ENCODE data around the gene FOXO6.

FOXO6 gene

DNA sequence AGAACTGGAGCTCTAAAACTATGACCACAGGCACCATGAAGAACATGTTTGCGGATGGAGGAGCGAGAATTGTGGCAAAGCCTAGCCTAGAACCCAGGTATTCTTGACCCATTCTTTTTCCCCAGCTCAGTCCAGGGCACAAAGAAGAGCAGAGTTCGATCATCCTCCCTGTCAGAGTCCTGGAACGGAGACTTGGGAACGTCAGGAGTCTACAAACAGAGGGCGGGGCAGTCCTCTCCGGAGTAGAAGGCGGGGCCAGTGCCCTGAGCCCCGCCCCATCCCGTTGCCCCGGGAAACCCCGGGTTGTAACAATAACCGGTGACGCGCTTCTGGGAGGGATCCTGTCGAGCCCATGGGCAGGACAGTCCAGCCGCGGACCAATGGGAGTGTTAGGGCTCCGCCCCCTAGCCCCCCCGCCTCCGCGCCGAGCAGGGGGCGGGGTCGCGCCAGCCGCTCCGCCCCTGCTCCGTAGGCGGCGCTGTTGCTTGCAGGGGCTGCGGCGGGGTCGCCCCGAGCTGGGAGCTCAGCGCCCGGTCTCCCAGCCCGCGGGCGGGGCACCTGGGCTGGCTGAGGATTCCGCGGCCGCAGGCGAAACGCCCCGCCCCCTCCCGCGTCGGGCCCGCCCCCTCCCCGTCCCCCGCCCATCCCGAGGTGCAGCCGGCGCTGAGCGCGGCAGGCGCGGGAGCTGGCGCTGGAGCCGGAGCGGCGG is at the start of gene FOXO6:
Gene FOXO6, plus strand, starts transcription at position 649 of the 709 bp plus-strand sequence.
- peak; percentile 95 for DNase-seq

DNA sequence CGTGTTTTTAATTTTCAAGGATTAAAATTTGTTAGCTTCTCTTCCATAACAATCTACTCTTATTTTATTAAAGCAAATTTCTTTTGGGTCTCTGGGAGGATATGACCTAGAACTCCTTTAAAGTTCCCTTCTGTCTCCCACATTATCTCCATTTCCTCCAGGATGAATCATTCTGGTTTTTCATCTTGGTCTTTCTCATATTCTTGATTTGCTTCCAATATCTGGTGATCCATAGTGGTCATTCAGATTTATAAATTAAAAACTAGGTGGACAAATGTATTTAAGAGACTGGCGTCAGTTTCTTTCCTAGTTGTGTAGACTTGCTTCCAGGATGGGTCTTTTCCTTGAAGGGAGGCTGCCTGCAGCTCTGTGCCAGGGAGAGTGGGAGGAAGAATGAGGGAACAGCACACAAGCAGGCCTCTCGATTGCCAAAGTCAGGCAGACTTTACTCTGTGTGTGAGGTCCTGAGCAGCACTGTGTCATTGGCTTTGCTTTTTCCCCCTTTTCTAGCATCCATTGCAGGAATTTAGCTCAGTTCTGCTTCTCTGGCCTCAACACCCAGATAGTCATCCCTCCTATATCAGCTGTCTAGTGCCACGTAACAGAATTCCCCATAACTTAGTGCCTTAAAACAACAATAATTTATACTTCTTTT is 48.1 kb upstream of the FOXO6 start:
- DNase-seq: no peak

DNA sequence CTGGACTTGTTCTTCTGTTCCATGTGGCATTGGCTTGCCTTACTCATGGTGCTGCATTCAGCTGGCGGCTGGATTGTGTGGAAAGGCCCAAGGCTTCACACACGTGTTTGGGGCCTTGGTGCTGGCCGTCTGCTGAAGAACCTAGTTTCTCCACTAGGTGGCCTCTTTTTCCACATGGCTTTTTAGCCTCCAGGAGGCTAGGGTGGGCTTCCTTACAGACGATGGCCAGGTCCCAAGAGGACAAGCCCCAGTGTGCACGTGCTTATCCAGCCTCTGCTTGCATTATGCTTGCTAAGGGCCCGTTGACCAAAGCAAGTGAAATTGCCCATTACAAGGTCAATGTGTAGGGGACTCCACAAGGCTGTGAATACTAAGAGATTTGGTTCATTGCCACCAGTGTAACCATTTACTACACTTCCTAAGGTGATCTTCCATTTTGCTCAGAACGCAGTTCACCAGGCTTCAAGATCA is 47.5 kb upstream of the FOXO6 start:
- DNase-seq: no peak

DNA sequence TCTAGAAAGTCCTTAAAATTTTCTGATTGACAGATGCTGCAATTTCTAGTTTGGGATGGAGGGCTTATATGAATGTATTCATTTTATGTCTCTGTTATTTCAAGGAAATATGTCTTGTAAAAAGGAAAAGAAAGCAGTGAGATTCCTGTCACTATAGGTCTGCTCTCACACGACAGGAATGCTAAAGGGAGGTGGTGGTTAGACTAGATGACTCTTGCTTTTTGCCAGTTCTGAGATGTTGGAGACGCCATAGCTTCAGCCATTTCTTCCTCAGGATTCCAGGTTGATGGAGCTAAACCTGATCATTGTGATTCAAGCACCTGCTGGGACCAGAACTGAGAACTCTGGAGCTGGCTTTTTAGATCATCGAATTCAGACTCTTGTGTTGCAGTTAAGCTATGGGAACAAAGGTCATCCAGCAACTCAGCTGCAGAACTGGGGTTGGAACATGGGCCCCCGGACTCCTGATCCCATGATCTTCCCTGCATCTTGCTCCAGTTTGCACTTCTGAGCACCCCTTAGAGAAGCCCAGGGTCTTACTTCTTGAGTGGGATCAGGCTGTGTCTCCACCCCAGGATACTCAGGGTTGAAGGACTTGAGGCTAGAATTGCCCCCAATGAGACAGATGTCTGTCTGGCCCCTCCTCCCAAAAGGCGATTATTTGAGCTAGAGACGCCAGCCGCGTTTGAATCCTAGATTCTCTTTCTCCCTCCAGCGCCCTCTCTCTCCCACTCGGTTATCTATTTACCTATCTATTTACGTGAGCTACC is 46.7 kb upstream of the FOXO6 start:
- peak; percentile 39 for DNase-seq

DNA sequence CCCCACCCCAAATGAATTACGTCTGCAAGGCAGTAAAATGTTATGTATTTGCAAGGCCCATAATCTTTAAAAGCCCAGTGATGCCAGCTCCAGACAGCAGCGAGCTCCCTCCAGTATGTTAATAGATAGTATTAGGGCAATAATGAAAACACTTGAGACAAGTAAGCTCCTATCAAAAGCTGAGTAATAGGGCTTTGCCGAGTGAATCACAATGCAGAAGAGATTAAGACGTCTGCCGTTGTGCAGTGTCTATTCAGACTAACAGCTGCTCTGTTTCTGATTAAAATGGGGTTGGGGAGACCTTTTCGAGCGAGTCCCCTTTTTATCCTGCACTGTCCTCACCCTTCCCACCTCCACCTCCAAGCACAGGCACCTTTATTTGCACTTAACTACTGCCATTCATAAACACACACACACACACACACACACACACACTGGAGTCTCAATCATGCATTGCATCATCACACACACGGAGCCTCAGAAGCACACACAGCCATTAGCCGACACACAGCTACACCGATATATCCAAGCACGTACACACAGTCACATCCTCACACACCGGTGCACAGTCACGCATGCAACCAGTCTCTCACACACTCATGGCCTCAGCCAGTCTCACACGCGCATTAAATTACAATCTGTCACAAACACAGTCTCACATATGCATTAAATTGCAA is 46.0 kb upstream of the FOXO6 start:
- peak; percentile 40 for DNase-seq

DNA sequence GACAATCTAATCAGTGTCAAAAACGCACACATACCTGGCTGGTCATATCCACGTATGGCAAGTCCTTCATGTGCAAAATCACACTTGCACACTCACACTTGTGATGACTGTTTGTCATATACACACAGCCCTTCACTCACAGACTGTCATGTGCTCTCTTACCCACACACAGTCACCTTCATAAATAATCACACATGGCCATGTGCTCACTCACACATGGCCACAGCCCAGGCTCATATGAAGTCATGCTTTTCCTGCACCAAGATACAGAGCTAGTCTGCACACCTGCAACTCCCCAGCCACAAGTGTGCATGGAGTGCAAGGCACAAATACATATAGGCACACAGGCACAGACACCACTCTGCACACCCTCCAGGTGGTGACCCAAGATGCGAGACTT is 45.4 kb upstream of the FOXO6 start:
- DNase-seq: no peak

DNA sequence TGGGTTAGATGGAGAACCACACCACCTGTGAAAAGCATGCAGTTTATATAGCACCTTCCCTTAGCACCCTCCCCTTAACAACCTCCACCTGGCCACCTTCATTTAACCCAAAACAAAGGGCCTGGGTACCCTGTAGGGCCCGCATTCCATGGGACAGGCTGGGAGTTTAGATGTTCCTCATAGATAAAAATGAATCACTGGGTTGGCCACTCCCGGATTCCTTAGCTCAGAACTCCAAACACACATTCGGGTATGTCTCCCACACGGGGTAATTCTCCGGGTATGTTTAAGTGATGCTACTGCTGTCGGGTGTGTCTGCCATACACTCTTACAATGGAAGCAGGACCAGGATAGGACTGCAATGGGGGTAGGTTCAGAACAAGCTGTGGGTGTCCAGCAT is 43.9 kb upstream of the FOXO6 start:
- DNase-seq: peak; percentile 44

DNA sequence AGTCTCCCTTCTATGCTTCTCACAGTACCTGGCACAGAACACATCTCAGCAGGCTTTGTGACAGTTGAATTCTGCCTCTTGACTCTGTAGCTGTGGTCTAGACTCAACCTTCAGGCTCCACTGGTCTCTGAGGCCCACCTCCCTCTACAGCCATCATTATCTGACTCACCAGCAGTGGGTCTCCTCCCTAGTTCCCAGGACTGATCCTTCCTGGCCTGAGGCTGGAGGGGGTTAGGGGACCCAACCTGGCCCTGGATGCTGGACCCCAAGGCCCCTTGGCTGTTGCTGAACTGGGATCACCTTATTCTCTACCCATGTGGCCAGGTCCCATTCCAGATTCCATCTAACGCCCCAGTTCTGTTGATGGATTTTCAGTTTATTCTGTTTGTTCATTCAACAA is 43.1 kb upstream of the FOXO6 start:
- DNase-seq: no peak

DNA sequence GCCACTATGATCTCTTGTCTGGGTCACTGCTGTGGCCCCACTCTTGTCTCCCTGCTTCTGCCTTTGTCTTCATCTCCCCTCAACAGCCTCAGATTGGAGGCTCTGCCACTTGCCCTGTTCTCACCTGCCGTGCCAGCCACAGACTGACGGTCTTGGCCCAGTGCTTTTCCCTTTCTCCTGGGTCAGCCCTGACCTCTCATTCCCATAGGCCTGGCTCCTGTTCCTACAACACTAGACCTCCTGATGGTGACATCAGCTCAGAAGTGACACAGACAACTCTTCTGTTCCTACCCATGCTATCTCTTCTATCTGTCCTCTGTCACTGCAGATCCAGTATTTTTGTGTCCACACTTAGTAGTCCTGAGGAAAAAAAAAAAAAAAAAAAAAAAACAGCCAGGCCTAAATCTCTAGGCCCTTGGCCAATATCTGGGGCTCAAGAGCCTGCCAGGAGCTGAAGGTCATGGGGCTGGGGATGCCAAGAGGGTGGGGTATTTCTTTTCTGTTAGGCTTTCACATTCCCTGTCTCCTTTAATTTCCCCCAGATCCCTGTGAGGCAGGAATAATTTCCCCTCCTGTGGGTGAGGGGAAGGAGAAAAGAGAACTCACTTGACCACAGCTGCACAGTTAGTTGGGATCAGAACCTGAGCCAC is 42.0 kb upstream of the FOXO6 start:
- DNase-seq: no peak

DNA sequence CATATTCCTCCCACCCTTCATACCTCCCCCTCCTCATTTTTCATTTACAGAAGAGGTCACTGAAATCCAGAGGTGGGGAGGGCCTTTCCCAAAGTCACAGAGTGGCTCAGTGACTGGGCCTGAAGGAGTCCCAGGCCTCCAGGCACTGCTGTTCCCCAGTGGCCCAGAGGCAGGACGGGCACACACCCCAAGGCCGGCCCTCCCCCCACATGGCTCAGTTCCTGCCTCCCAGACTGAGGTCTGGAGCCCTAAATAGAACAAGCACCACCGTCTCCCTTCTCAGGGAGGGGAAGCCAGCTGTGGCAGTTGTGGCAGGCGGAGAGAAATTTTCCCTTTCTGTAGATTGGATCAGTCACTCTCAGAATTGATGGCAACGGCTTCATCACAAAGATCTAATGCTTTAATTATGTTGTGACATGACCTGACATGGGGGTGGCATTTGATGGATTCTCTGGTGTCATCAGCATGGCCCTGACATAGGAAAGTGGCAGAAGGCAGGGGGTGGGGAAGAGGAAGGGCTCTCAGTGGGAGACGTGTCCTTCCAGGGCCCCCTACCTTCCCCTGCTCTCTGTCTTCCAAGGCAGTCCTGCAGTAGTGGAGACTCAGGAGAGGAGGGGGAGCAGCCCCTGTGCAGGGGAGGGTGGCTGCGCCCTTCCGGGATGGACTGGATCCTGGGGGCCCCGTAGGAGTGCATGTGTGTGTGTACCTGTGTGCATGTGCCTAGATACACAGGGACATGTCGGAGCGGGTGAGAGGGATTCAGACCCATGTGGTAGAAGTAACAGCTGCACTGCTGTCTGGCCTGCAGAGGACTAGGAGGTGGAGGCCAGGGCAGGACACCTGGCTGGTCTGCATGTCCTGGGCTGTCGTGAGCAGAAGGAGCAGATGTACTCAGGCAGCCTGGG is 41.2 kb upstream of the FOXO6 start:
- no peak for DNase-seq

DNA sequence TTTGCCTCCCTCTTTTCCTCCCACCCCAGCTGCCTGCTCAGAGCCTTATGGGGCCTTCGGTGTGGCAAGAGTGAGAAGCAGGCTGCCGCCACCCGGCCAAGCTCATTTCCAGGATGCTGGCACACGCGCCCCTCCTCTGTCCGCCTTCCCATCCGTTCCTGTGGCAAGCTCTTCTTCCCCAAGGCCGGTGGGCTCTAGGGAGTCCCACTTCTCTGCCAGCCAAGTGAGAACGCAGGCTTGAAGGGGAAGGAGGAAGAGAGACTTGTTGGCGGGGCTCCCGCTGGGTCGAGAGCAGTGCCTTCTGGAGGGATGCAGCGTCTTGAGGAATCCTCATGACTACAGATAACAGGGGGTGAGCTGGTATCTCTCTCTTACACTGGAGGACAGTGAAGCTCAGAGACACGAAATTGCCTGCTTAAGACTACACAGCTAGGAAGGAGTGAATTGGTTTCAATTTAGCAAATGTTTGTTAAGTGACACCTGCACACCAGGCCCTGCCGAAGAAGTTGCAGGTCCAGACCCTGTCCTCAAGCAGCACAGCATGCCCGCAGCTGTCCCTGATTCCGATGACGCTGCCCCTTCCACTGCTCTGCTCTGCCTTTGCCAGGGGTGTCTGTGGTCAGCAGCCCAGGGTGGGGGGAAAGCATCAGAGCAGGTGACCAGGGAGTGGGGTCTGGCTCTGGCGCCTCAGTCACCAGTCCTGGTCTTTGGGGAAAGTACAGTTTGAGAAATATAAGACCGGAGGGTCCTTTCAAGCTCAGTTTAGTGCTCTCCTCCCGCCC is 40.1 kb upstream of the FOXO6 start:
- no peak for DNase-seq

DNA sequence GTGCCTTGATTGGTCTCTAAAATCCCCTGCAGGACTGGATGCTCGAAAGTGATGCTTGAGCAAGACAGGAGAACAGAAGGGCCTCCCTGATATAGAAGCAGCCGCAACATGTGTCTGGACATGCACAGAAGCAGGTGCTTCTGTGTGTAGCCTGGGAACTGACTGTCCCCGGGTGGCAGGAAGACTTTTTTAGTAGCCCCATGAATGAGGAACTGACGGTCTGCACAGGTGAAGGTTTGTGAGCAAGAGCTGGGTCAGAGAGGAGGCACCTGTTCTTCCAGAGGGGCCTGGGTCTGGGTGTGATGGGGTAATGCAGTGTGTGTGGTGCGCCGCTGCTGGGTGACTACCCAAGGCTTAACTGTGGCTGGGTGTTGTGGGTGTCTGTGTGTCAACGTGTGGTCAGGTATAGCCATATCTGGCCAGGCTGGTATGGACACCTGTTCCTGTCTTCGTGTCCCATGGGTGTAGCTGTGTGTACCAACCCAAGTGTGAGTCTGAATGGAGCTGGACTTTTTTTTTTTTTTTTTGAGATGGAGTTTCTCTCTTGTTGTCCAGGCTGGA is 39.1 kb upstream of the FOXO6 start:
- DNase-seq: no peak

DNA sequence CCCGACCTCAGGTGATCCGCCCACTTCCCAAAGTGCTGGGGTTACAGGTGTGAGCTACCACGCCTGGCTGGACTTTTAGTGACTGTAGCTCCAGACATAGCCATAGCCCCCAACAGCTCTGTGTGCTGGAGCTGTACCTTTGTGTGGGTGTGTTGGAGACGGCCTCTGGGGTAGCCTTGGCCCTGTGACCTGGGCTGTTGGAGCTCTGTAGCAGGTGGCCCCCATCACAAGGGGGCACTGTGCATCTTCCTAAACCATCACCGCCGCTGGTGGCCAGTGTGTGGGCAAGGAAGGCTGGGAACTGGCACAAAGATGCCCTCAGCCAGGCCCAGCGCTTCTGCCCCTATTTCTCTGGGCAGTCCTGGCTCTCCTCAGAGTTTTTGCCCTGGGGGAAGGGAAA is 38.4 kb upstream of the FOXO6 start:
- DNase-seq: peak; percentile 31

DNA sequence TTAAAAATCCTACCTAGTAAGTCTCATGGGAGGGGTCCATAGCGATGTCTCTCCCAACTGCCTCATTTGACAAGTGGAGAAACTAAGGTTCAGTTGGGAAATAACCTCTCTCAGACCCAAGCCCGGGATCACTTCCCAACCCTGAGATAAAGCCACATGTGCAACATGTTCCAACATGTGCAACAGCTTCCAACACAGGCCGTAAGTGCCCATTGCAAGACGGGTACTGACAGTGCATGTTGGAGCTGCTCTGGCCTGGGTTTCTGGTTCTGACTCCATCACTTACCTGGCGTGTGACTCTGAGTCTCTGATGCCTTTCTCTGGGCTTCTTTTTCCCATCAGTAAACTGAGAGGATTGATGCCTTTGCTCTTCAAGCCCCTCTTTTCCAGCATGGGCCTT is 38.0 kb upstream of the FOXO6 start:
- DNase-seq: no peak

DNA sequence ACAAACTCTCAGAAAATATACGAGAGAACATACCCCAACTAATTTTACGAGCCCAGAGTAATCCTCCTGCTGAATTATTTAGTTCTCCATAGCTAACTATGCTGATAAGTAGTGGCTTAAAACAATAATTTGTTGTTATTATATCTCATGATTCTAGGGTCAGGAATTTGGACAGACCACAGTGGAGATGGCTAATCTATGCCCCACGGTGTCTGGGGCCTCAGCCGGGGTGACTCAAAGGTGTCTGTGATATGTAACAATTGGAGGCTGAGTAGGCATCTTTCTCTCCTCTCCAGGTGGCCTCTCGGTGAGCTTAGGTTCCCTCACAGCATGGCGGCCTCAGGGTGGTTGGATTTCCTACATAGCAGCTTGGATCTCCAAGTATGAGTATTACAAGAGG is 35.4 kb upstream of the FOXO6 start:
- DNase-seq: peak; percentile 41

DNA sequence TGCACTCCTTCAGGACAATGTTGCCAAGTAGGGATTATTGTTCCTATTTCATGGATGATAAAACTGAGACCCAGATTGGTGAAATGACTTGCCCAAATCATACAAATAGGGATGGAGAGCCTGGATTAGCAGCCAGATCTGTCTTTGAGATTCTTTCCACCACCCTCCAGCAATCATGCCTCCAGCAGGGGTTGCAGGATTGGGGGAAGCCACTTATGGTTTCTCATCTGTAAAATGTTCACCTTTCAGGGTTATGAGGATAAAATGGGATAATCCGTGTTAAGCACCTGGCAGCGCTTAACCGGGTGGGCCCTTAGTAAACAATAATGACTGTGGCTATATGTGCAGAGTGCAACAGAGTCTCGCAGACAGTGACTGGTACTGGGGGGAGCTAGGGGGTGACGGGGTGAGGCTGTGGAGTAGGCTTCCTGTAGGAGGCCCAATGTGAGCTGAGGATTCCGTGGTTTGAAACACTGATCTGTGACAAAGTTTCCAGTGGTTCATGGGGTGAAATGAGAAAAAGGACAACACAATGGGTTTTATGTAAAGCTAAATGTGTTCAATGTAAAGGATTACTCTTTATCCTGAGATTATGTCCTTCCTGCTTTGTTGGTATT is 33.7 kb upstream of the FOXO6 start:
- no peak for DNase-seq

DNA sequence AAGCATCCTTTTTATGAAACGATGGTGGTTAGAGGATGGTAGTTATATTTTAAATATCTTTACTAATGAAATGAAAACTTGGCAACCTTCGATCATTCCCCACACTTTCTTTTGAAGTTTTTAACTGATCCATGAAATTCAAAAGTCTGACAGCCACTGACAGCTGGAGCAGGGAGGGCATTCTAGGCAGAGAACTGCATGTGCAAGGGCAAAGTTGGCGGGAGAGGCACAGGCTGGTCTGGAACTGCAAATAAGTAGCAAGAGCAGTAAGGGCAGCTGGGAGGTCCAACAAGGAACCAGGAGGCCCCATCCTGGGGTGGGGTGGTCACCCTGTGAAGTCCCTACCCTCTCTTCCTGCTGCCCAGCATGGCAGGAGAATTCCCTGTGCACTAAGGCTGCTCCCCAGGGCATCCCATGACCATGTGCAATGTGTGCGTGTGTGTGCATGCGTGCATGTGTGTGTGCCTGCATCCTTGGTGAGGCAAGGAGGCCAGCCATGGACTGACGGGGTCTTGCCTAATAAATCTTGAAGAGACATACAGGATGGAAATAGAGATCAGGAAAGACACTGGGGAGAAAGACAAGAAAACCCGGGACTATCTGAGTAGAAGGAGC is 33.1 kb upstream of the FOXO6 start:
- DNase-seq: no peak

DNA sequence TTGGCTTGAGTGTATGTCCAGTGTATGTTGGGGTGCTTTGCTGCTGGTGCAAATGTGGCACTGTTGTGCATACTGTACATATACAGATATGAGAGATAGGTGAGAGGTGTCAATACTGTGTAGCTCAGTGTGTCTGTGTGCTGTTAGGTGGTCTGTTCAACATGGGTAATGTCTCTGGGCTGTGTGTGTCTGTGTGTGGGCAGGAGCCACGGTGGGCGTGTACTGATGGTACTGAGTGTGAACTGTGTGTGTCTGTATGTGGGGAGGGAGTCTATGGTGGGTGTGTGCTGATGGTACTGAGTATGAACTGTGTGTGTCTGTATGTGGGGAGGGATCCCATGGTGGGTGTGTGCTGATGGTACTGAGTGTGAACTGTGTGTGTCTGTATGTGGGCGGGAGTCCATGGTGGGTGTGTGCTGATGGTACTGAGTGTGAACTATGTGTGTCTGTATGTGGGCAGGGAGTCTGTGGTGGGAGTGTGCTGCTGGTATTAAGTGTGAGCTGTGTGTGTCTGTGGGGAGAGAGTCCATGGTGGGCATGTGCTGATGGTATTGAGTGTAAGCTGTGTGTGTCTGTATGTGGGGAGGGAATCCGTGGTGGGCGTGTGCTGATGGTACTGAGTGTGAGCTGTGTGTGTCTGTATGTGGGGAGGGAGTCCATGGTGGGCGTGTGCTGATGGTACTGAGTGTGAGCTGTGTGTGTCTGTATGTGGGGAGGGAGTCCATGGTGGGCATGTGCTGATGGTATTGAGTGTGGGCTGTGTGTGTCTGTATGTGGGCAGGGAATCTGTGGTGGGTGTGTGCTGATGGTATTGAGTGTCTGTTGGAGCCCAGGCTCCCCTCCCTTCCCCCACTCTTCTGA is 32.2 kb upstream of the FOXO6 start:
- DNase-seq: no peak

Data from NCI-H226 (cell line).